HCT116 (cell line): ENCODE data around the gene RELL1. TPM values are rescaled to one million over a fixed set of nuclear protein-coding genes. Genes with fewer than 3 reads are reported as not detected.

Source experiments
- ATAC-seq: fragments of 200-7000 bp; cut with Tn5 transposase; 2 replicates; pipeline ENCODE4 v1.9.1; 2020; ENCODE audit warnings: mild to moderate bottlenecking, moderate library complexity
- BruUV-seq: library from RNA; stranded (reverse); fragments of 400-500 nt; replicated peaks from 2 replicates; lab custom pipeline; 2021; lab: Mats Ljungman, UMichigan
- CTCF ChIA-PET: fragments of 300-600 bp; sonication (Branson Sonifier 250); formaldehyde crosslinking; loops from one replicate; lab custom pipeline; 2021; ENCODE audit warnings: antibody characterized with exemption; lab: Charles Lee
- POLR2A ChIA-PET: fragments of 300-600, 350-600 bp; sonication (Branson Sonifier 250); formaldehyde crosslinking; loops from one replicate; lab custom pipeline; 2021; ENCODE audit warnings: antibody characterized with exemption; lab: Charles Lee
- RAD21 ChIA-PET, 2 experiments: fragments of 300-600 bp; sonication (Branson Sonifier 250); formaldehyde crosslinking; loops; one replicate each; lab custom pipeline; 2023; ENCODE audit warnings: low total read pairs in 2 of 2; ENCODE audit not compliant: uncharacterized antibody in 2 of 2, unreplicated experiment in 2 of 2, low non-redundant PET in 1 of 2; lab: Charles Lee
- DNase-seq: peaks from one replicate; pipeline ENCODE4 v3.0.0-alpha.2; 2010; ENCODE audit warnings: low read depth, low spot score
- H2AFZ ChIP-seq: fragments of 200-600 bp; shearing (Covaris generic), sonication (generic); 2 replicates; pipeline ENCODE4 v1.6.1; 2017; ENCODE audit warnings: low read depth, mixed run types, mixed read lengths, antibody characterized with exemption, low read length; ENCODE audit not compliant: poor library complexity, severe bottlenecking
- H3K27ac ChIP-seq: 2 replicates; pipeline ENCODE4 v1.5.1; 2012; ENCODE audit warnings: low read depth, low read length
- H3K27me3 ChIP-seq: fragments of 200-600 bp; sonication (generic); 2 replicates; pipeline ENCODE4 v1.6.1; 2016; ENCODE audit warnings: mixed run types, low read length, mixed read lengths; ENCODE audit not compliant: insufficient read depth
- H3K36me3 ChIP-seq, 2 experiments: fragments of 200-500 bp in 1 of 2; fragments of 200-600 bp in 1 of 2; sonication (Bioruptor generic) in 1 of 2; sonication (generic) in 1 of 2; 2 replicates each; pipeline versions ENCODE4 v1.5.1 to v1.6.1; 2014 to 2016; ENCODE audit warnings: low read length in 2 of 2, inconsistent platforms in 1 of 2, mixed read lengths in 1 of 2, mixed run types in 1 of 2; ENCODE audit not compliant: insufficient read depth in 2 of 2, control insufficient read depth in 1 of 2
- H3K4me1 ChIP-seq, 2 experiments: fragments of 200-600 bp in 1 of 2; sonication (generic) in 1 of 2; 2 replicates each; pipeline versions ENCODE4 v1.5.1 to v1.6.1; 2012 to 2017; ENCODE audit warnings: low read length in 2 of 2, inconsistent platforms in 1 of 2, mild to moderate bottlenecking in 1 of 2, mixed read lengths in 1 of 2, mixed run types in 1 of 2, moderate library complexity in 1 of 2; ENCODE audit not compliant: insufficient read depth in 2 of 2, control insufficient read depth in 1 of 2
- H3K4me2 ChIP-seq: fragments of 200-600 bp; sonication (generic); 2 replicates; pipeline ENCODE4 v1.6.1; 2017; ENCODE audit warnings: mixed run types, low read length, mixed read lengths
- H3K4me3 ChIP-seq, 2 experiments: fragments of 200-600 bp in 1 of 2; sonication (generic) in 1 of 2; replicated peaks in 1 of 2; 2 replicates each; pipeline ENCODE4 v1.5.1; 2011 to 2016; ENCODE audit warnings: low read length in 2 of 2, control low read depth in 1 of 2, low read depth in 1 of 2, mild to moderate bottlenecking in 1 of 2, mixed read lengths in 1 of 2, mixed run types in 1 of 2
- H3K79me2 ChIP-seq: fragments of 200-600 bp; sonication (generic); 2 replicates; pipeline ENCODE4 v1.6.1; 2017; ENCODE audit warnings: mild to moderate bottlenecking, mixed run types, low read length, moderate library complexity, mixed read lengths; ENCODE audit not compliant: insufficient read depth
- H3K9ac ChIP-seq: fragments of 200-600 bp; sonication (generic); 2 replicates; pipeline ENCODE4 v1.6.1; 2016; ENCODE audit warnings: low read length, mixed read lengths
- H3K9me2 ChIP-seq: fragments of 200-600 bp; sonication (generic), shearing (Covaris generic); 2 replicates; pipeline ENCODE4 v1.6.1; 2017; ENCODE audit warnings: mixed run types, mild to moderate bottlenecking, moderate library complexity; ENCODE audit not compliant: insufficient read depth
- H3K9me3 ChIP-seq, 2 experiments: fragments of 200-500 bp in 1 of 2; fragments of 200-600 bp in 1 of 2; sonication (Bioruptor generic) in 1 of 2; sonication (generic) in 1 of 2; 2 replicates each; pipeline ENCODE4 v1.6.1; 2014 to 2017; ENCODE audit warnings: low read length in 2 of 2, mixed read lengths in 2 of 2, inconsistent platforms in 1 of 2, low read depth in 1 of 2, mild to moderate bottlenecking in 1 of 2, mixed run types in 1 of 2, moderate library complexity in 1 of 2; ENCODE audit not compliant: control insufficient read depth in 1 of 2, insufficient read depth in 1 of 2
- H4K20me1 ChIP-seq: fragments of 200-600 bp; sonication (generic), shearing (Covaris generic); 2 replicates; pipeline ENCODE4 v1.6.1; 2017; ENCODE audit warnings: mixed run types, mild to moderate bottlenecking, moderate library complexity; ENCODE audit not compliant: insufficient read depth
- ATF3 ChIP-seq: IDR thresholded peaks from 2 replicates; pipeline ENCODE4 v1.6.1; 2012
- CBX3 ChIP-seq: IDR thresholded peaks from 2 replicates; pipeline ENCODE4 v1.6.1; 2012; ENCODE audit warnings: low read depth
- CEBPB ChIP-seq: IDR thresholded peaks from 2 replicates; pipeline ENCODE4 v1.6.1; 2012; ENCODE audit warnings: low read depth
- CTCF ChIP-seq, 3 experiments: fragments of 200-600 bp in 1 of 3; sonication (generic) in 1 of 3; IDR thresholded peaks in 2 of 3; conservative IDR thresholded peaks in 1 of 3; 2 replicates each; pipeline ENCODE4 v1.5.1; 2012 to 2017; ENCODE audit warnings: low read depth in 2 of 3, low read length in 2 of 3, antibody characterized with exemption in 1 of 3, borderline replicate concordance in 1 of 3, control low read depth in 1 of 3, mild to moderate bottlenecking in 1 of 3, mixed read lengths in 1 of 3, mixed run types in 1 of 3, moderate library complexity in 1 of 3; ENCODE audit not compliant: insufficient read depth in 1 of 3
- EGR1 ChIP-seq: IDR thresholded peaks from 2 replicates; pipeline ENCODE4 v1.6.1; 2012; ENCODE audit warnings: low read depth
- ELF1 ChIP-seq: IDR thresholded peaks from 2 replicates; pipeline ENCODE4 v1.6.1; 2012; ENCODE audit warnings: low read depth, borderline replicate concordance
- EZH2 ChIP-seq: fragments of 200-600 bp; sonication (generic); IDR thresholded peaks from 2 replicates; pipeline ENCODE4 v1.6.1; 2017; ENCODE audit warnings: antibody characterized with exemption, mixed run types
- EZH2phosphoT487 ChIP-seq: fragments of 200-600 bp; IDR thresholded peaks from 2 replicates; pipeline ENCODE4 v1.6.1; 2018; ENCODE audit warnings: antibody characterized with exemption, borderline replicate concordance
- FOSL1 ChIP-seq: IDR thresholded peaks from 2 replicates; pipeline ENCODE4 v1.6.1; 2012; ENCODE audit warnings: low read depth
- JUND ChIP-seq: IDR thresholded peaks from 2 replicates; pipeline ENCODE4 v1.6.1; 2012
- POLR2A ChIP-seq: IDR thresholded peaks from 2 replicates; pipeline ENCODE4 v1.7.0; 2011; ENCODE audit warnings: borderline replicate concordance; ENCODE audit not compliant: insufficient read depth, insufficient read length; ENCODE audit errors: extremely low read depth
- POLR2AphosphoS5 ChIP-seq: IDR thresholded peaks from 2 replicates; pipeline ENCODE4 v1.6.1; 2011; ENCODE audit warnings: mild to moderate bottlenecking, low read depth, low read length, moderate library complexity
- RAD21 ChIP-seq: IDR thresholded peaks from 2 replicates; pipeline ENCODE4 v1.6.1; 2012; ENCODE audit warnings: low read depth, mild to moderate bottlenecking
- SIN3A ChIP-seq: IDR thresholded peaks from 2 replicates; pipeline ENCODE4 v1.6.1; 2012; ENCODE audit warnings: low read depth
- SP1 ChIP-seq: IDR thresholded peaks from 2 replicates; pipeline ENCODE4 v1.6.1; 2012; ENCODE audit warnings: low read depth
- SRF ChIP-seq: IDR thresholded peaks from 2 replicates; pipeline ENCODE4 v1.6.1; 2012; ENCODE audit warnings: low read depth
- TCF7L2 ChIP-seq: IDR thresholded peaks from 2 replicates; pipeline ENCODE4 v1.7.0; 2011; ENCODE audit warnings: borderline replicate concordance, inconsistent platforms; ENCODE audit not compliant: insufficient read depth, insufficient read length; ENCODE audit errors: extremely low read depth
- YY1 ChIP-seq: IDR thresholded peaks from 2 replicates; pipeline ENCODE4 v1.6.1; 2011; ENCODE audit warnings: low read length, low read depth, moderate library complexity, mild to moderate bottlenecking; ENCODE audit not compliant: insufficient replicate concordance; ENCODE audit errors: extremely low read depth
- ZBTB33 ChIP-seq: IDR thresholded peaks from 2 replicates; pipeline ENCODE4 v1.6.1; 2011; ENCODE audit warnings: mild to moderate bottlenecking, low read length, moderate library complexity; ENCODE audit not compliant: insufficient replicate concordance; ENCODE audit errors: extremely low read depth
- intact Hi-C: fragments of 100-400 bp; cut with micrococcal nuclease; formaldehyde crosslinking; loops from 2 replicates; pipeline ENCODE4 v1.10.0; 2022
- total RNA-seq: library from RNA; stranded (reverse); gene quantifications from one replicate; pipeline ENCODE4 v1.2.1, GENCODE V29; 2021; ENCODE audit not compliant: unreplicated experiment

The RELL1 gene
- total RNA-seq, 1 experiment from 2014 or later = 30.2 TPM

- Histone ChIP-seq H3K79me2 (no peaks in the 10 kb centered on the region), H3K9ac (no peak overlapping the region), H3K36me3 (peaks cover under 1 to 5% of the 10 kb centered on the region in 2 experiments; a peak in 1 of 4 replicates), H3K27ac (no peak overlapping the region), H2AFZ (no peak overlapping the region), H3K4me2 (no peak overlapping the region), H3K9me2 (no peaks in the 10 kb centered on the region), H3K9me3 (no peaks in the 10 kb centered on the region), H4K20me1 (no peaks in the 10 kb centered on the region), H3K27me3 (no peaks in the 10 kb centered on the region), H3K4me3 (no peak overlapping the region), H3K4me1 (no peaks in the 10 kb centered on the region)
- ChIA-PET POLR2A (no interaction called here), RAD21 (no interaction called here), CTCF (no interaction called here)
- intact Hi-C loops = no loop called here
- no TSS peak for BruUV-seq
- TF ChIP-seq ZBTB33 (no peak), CTCF (IDR thresholded peaks at IDR 0.05 in 2 of 3, conservative IDR thresholded peaks at IDR 0.05 in 1 of 3; ENCODE audit: borderline replicate concordance in 1 of 3, insufficient read depth in 1 of 3, low read depth in 2 of 3, low read length in 2 of 3) (no peak), CBX3 (no peak), ELF1 (no peak), FOSL1 (no peak), TCF7L2 (no peak), SP1 (no peak), POLR2AphosphoS5 (no peak), RAD21 (no peak), SIN3A (no peak), POLR2A (no peak), EZH2 (no peak), EZH2phosphoT487 (no peak), CEBPB (no peak), EGR1 (no peak), ATF3 (no peak), SRF (no peak), YY1 (no peak), JUND (no peak)
- no peak for ATAC-seq
- no peak for DNase-seq
Measured at GRCh38 chr4:37641886-37642849, 44.0 kb downstream of the RELL1 start.
